ENCODE results near the gene UVRAG.

Gene UVRAG

DNA sequence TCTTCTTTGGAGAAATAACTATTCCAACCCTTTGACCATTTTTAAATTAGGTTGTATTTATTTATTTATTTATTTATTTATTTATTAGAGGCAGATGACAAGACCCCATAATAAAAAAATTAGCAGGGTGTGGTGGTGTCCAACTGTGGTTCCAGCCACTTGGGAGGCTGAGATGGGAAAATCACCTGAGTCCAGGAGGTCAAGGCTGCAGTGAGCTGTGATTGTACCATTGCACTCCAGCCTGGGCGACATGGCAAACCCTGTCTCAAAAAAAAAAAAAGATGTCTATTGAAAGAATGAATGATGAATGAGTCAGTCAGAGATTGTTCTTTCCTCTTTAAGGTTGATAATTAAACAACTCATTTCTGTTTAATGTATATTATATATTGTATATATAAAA lies 261.7 kb downstream of the UVRAG start:
- TF ChIP-seq, protein P1, sequence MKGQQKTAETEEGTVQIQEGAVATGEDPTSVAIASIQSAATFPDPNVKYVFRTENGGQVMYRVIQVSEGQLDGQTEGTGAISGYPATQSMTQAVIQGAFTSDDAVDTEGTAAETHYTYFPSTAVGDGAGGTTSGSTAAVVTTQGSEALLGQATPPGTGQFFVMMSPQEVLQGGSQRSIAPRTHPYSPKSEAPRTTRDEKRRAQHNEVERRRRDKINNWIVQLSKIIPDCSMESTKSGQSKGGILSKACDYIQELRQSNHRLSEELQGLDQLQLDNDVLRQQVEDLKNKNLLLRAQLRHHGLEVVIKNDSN (IDR thresholded peaks at IDR 0.05): no peak
- no peak for TF ChIP-seq ZBTB7A (IDR thresholded peaks at IDR 0.05; ENCODE audit: low read depth)
- TF ChIP-seq EGR1 (IDR thresholded peaks at IDR 0.05): no peak
- TF ChIP-seq RAD21 (IDR thresholded peaks at IDR 0.05; ENCODE audit: low read depth): no peak

DNA sequence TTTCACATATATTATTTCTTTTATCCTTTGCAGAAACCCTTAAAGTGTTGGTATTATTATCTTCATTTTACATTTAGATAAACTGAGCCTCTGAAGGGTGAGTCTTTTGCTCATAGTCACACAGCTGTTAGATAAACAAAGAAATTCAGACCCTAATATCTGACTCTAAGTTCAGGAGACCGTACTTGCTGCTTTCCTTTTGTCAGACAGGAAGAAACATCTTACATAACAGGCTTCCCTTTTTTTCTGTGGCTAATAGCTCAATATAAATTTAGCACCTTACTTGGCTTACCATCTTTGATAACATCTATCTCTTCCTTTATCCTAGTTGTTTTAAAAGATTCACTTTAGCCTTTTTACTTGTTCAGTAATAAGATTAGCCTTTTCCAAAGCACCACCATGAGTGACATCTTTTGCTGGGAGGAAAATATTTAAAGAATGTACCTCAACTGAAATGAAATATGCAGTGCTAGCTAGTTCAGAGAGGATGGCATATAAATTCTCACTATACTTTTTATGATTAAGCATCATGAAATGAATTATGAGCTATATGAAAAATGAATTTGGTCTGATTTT lies 262.7 kb downstream of the UVRAG start:
- no peak for TF ChIP-seq YY1 (IDR thresholded peaks at IDR 0.05; ENCODE audit: low read depth)
- TF ChIP-seq TEAD4 (IDR thresholded peaks at IDR 0.05): no peak

DNA sequence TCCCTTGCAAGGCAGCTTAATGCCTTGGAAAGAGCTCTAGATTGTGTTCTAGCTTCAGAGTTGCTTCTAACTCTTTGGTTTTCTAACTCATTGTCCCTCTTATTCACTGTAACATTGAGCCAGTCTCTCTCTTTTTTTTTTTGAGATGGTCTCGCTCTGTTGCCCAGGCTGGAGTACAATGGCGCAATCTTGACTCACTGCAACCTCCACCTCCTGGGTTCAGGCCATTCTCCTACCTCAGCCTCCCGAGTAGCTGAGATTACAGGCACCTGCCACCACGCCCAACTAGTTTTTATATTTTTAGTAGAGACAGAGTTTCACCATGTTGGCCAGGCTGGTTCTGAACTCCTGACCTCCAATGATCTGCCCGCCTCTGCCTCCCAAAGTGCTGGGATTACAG lies 266.1 kb downstream of the UVRAG start:
- peak; percentile 61 for TF ChIP-seq CEBPB (IDR thresholded peaks at IDR 0.05)

DNA sequence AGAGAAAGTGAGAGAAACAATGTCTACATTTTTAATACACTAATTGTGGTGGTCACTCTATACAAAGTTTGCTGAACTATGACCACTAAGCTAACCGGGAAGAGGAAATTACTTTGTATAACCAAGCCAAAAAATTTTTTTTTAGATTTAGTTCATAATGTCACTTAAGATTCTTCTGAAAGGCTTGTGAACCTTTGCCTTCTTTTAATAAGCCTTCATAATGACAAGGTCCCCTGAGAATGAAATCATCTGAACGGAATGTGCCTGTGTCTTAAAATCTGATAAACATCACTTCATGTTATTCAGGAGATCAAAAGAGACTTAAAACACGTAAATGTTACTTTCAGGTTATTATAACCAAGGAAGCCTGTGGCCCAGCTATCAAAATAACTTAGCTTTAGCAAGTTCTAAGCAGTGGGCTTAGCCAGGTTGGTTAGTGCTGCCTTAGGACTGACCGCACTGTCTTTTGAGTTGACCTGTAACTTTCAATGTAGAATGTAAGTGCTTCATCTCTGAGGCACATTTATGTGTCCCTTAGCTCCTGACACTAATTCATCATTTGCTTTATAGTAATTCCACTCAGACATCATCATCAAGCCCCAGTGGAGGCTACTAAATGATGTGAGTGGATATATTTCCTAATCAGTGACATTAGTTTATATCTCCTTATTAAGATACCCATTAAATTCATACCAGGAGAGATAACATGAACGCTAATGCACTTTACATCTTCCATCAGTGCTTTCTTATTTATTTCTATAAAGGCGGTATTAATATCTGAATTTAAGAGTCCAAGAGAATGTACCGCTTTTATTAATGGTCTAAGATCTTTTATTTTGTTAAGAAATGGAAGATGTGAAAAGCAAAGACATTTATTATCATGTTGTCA lies 268.8 kb downstream of the UVRAG start:
- no peak for TF ChIP-seq YY1 (IDR thresholded peaks at IDR 0.05; ENCODE audit: low read depth)
- TF ChIP-seq, protein P1 (IDR thresholded peaks at IDR 0.05): no peak
- TF ChIP-seq TEAD4 (IDR thresholded peaks at IDR 0.05): no peak
- no peak for TF ChIP-seq EGR1 (IDR thresholded peaks at IDR 0.05)
- TF ChIP-seq CREB1 (IDR thresholded peaks at IDR 0.05; ENCODE audit: low read depth): no peak
- no peak for TF ChIP-seq EP300 (IDR thresholded peaks at IDR 0.05; ENCODE audit: borderline replicate concordance)
- no peak for TF ChIP-seq TAF1 (IDR thresholded peaks at IDR 0.05; ENCODE audit: low read depth)
- TF ChIP-seq, protein P2, sequence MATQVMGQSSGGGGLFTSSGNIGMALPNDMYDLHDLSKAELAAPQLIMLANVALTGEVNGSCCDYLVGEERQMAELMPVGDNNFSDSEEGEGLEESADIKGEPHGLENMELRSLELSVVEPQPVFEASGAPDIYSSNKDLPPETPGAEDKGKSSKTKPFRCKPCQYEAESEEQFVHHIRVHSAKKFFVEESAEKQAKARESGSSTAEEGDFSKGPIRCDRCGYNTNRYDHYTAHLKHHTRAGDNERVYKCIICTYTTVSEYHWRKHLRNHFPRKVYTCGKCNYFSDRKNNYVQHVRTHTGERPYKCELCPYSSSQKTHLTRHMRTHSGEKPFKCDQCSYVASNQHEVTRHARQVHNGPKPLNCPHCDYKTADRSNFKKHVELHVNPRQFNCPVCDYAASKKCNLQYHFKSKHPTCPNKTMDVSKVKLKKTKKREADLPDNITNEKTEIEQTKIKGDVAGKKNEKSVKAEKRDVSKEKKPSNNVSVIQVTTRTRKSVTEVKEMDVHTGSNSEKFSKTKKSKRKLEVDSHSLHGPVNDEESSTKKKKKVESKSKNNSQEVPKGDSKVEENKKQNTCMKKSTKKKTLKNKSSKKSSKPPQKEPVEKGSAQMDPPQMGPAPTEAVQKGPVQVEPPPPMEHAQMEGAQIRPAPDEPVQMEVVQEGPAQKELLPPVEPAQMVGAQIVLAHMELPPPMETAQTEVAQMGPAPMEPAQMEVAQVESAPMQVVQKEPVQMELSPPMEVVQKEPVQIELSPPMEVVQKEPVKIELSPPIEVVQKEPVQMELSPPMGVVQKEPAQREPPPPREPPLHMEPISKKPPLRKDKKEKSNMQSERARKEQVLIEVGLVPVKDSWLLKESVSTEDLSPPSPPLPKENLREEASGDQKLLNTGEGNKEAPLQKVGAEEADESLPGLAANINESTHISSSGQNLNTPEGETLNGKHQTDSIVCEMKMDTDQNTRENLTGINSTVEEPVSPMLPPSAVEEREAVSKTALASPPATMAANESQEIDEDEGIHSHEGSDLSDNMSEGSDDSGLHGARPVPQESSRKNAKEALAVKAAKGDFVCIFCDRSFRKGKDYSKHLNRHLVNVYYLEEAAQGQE (IDR thresholded peaks at IDR 0.05; ENCODE audit: low read depth): no peak
- TF ChIP-seq, protein P3, sequence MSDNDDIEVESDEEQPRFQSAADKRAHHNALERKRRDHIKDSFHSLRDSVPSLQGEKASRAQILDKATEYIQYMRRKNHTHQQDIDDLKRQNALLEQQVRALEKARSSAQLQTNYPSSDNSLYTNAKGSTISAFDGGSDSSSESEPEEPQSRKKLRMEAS (IDR thresholded peaks at IDR 0.05): no peak
- no peak for TF ChIP-seq NFIC (IDR thresholded peaks at IDR 0.05)

DNA sequence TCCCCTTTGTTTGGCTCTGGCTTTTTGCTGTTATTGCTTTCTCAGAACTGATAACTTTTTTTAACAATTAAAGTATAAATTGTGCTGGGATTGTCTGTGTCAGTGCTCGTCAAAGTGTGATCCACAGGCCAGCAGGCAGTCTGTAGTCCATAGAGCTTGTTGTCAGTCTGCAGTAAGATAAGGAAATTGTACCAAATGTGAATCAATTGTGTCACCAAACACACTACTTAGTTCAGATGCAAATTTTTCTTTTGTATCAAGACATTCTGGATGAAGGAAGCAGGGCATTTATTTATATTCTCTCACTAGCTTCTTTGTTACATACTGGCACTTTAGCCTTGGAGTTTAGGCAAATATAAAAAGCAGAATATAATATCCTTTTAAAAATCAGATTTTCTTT lies 270.3 kb downstream of the UVRAG start:
- TF ChIP-seq TEAD4 (IDR thresholded peaks at IDR 0.05) (no peak), EGR1 (IDR thresholded peaks at IDR 0.05) (no peak), ZBTB7A (IDR thresholded peaks at IDR 0.05; ENCODE audit: low read depth) (no peak), CREB1 (IDR thresholded peaks at IDR 0.05; ENCODE audit: low read depth) (no peak), NFIC (IDR thresholded peaks at IDR 0.05) (no peak), CEBPB (IDR thresholded peaks at IDR 0.05) (no peak), TAF1 (IDR thresholded peaks at IDR 0.05; ENCODE audit: low read depth) (no peak), RAD21 (IDR thresholded peaks at IDR 0.05; ENCODE audit: low read depth) (no peak), TCF12 (IDR thresholded peaks at IDR 0.05; ENCODE audit: low read depth) (no peak), YY1 (IDR thresholded peaks at IDR 0.05; ENCODE audit: low read depth) (no peak)
- TF ChIP-seq, protein P1 (IDR thresholded peaks at IDR 0.05): no peak
- TF ChIP-seq, protein P2 (IDR thresholded peaks at IDR 0.05; ENCODE audit: low read depth): no peak

DNA sequence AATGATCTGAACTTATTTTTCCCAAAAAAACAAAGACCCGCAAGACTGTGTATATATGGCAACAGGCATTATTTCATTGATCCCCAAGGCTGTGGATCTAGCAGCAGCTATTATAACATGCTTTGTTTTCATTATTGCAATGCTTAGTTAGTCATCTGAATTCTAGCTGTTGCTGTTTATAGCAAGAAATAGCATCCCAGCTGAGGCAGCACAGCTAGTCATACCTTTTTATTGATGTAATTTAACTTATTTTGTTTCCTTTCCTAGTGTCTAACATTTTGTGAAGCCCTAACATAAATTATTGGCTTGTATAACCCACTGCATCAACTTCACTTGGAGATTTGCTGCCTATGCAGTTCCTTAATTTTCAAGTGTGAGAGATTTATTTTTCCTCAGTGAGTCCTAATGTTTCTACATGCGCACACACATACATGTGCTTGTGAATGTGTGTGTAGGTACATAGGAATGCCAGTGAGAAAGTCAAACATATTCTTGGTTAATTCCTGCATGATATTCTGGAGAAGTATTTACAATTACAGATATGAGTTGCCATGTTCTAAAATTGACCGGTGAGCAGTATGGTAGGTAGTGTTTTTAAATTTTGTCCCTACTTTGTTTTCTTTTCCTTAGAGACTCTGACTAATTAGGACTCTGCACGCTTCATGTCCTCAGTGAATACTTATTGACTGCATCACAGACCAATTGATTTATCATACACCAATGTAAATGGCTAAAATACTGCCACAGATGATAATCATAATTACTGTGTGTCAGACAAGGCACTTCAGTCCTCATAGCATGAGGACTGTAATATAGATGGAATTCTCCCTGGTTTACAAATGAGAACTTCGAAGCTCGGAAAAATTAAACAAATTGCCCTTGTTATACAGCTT lies 272.0 kb downstream of the UVRAG start:
- no peak for TF ChIP-seq TAF1 (IDR thresholded peaks at IDR 0.05; ENCODE audit: low read depth)
- no peak for TF ChIP-seq YY1 (IDR thresholded peaks at IDR 0.05; ENCODE audit: low read depth)
- TF ChIP-seq, protein P3 (IDR thresholded peaks at IDR 0.05): no peak
- TF ChIP-seq FOXM1 (IDR thresholded peaks at IDR 0.05; ENCODE audit: borderline replicate concordance, low read depth): no peak
- TF ChIP-seq, protein P1 (IDR thresholded peaks at IDR 0.05): no peak
- no peak for TF ChIP-seq TCF12 (IDR thresholded peaks at IDR 0.05; ENCODE audit: low read depth)
- no peak for TF ChIP-seq CREB1 (IDR thresholded peaks at IDR 0.05; ENCODE audit: low read depth)
- TF ChIP-seq NFIC (IDR thresholded peaks at IDR 0.05): no peak
- TF ChIP-seq ZBTB7A (IDR thresholded peaks at IDR 0.05; ENCODE audit: low read depth): no peak
- TF ChIP-seq, protein P2 (IDR thresholded peaks at IDR 0.05; ENCODE audit: low read depth): no peak
- TF ChIP-seq EGR1 (IDR thresholded peaks at IDR 0.05): no peak
- TF ChIP-seq CEBPB (IDR thresholded peaks at IDR 0.05): no peak
- TF ChIP-seq EP300 (IDR thresholded peaks at IDR 0.05; ENCODE audit: borderline replicate concordance): no peak
- no peak for TF ChIP-seq RAD21 (IDR thresholded peaks at IDR 0.05; ENCODE audit: low read depth)
- no peak for TF ChIP-seq TEAD4 (IDR thresholded peaks at IDR 0.05)

All from Ishikawa (cell line).